ENCODE data around the gene RBL2. TPM values are rescaled to one million over a fixed set of nuclear protein-coding genes. Genes with fewer than 3 reads are reported as not detected.

RBL2 gene
- total and polyA plus RNA-seq, 2 of the 8 experiments (the other 6 are each of a cell fraction or from before 2014, with no cell fraction given), result 13.9 to 22.1 TPM

DNA sequence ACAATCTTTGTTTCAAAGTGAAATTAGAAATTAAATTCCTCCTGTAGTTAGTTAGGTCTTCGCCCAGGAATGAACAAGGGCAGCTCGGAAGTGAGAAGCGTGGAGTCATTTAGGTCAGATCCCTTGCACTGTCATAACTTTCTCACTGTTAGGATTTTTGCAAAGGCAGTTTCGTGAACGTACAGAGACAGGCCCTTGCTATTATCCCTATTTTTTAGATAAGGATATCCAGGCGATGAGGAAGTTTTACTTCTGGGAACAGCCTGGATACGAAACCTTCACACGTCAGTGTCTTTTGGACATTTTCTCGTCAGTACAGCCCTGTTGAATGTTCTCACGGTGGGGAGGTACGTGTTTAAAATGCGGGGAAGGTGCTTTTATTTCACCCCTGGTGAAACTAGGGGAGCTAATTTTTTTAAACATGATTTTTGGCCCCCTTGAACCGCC is 318 bp upstream of the RBL2 start:
- 41% methylated on average over 13 of the region's 13 CpGs; no CpG with 5 or more reads in 1 of the 2 experiments for WGBS, 2 experiments (ENCODE audit: extremely low coverage in 1 of 2, insufficient coverage in 1 of 2, insufficient read length in 1 of 2, insufficient replicate concordance in 2 of 2, low coverage in 1 of 2, low lambda C conversion rate in 2 of 2, missing lambda C conversion rate in 1 of 2)
- H2BK15ac ChIP-seq (ENCODE audit: low read length), result peak overlapping the region; percentile 53; the same call in 1 of the 2 replicates
- no peaks in the 10 kb centered on the region for H3K27me3 ChIP-seq (replicated peaks in 1 of 4; ENCODE audit: control insufficient read depth in 3 of 4, extremely low read depth in 1 of 4, insufficient read depth in 3 of 4, low read length in 3 of 4)
- H3K9me3 ChIP-seq (ENCODE audit: insufficient read depth in 2 of 2, low read depth in 1 of 2, low read length in 1 of 2), result no peaks in the 10 kb centered on the region
- peak overlapping the region; percentile 83 for H2AFZ ChIP-seq (ENCODE audit: low read length)
- H4K8ac ChIP-seq (ENCODE audit: extremely low read depth, insufficient read depth, low read length), result no peak overlapping the region
- peak overlapping the region; percentile 91; the same call in 1 of the 2 replicates for H2BK20ac ChIP-seq (ENCODE audit: low read length)
- peaks cover 2% of the 10 kb centered on the region for H3K79me1 ChIP-seq (ENCODE audit: low read depth, low read length)
- FAIRE-seq (no peak), DNase-seq (ENCODE audit: low read depth in 1 of 2, low spot score in 2 of 2) (no peak)
- peak overlapping the region in 1 of 4 experiments; percentile 29; a peak in 4 of 7 replicates for H3K9ac ChIP-seq (replicated peaks in 1 of 4; ENCODE audit: extremely low read depth in 1 of 4, low read depth in 3 of 4, low read length in 3 of 4)
- peak overlapping the region; percentile 56; the same call in 1 of the 2 replicates for H2BK5ac ChIP-seq (ENCODE audit: low read depth, low read length)
- H3K4me1 ChIP-seq (replicated peaks in 1 of 4; ENCODE audit: control insufficient read depth in 3 of 4, insufficient read depth in 4 of 4, low read length in 3 of 4), result peaks cover 0 to 4% (median 3%) of the 10 kb centered on the region in 4 experiments; a peak in 5 of 7 replicates
- peak overlapping the region; percentile 81; the same call in 1 of the 2 replicates for H3K18ac ChIP-seq (ENCODE audit: extremely low read depth, low read length)
- no peak overlapping the region for H3K27ac ChIP-seq (ENCODE audit: low read depth, low read length)
- H3K4me3 ChIP-seq (ENCODE audit: extremely low read depth in 1 of 4, insufficient read depth in 2 of 4, low read depth in 3 of 4, low read length in 4 of 4), result peak overlapping the region; percentile 88 to 96 (median 94)
- peaks cover 7 to 38% of the 10 kb centered on the region in 2 experiments for H3K79me2 ChIP-seq (ENCODE audit: control insufficient read depth in 1 of 2, insufficient read depth in 2 of 2, low read length in 2 of 2)
- no peak overlapping the region for H3K56ac ChIP-seq (replicated peaks; ENCODE audit: insufficient read length, low read depth, low read length)
- H3K4me2 ChIP-seq (ENCODE audit: insufficient read depth in 1 of 2, low read depth in 2 of 2, low read length in 2 of 2), result peak overlapping the region; percentile 79 to 92
- H2AK5ac ChIP-seq (ENCODE audit: low read depth, low read length), result no peak overlapping the region
- peaks cover 0 to 10% of the 10 kb centered on the region in 2 experiments for H4K20me1 ChIP-seq (replicated peaks in 1 of 2; ENCODE audit: control insufficient read depth in 1 of 2, insufficient read depth in 2 of 2, low read length in 2 of 2)
- peaks cover 8% of the 10 kb centered on the region for H3K23me2 ChIP-seq (ENCODE audit: low read depth, low read length)
- no peaks in the 10 kb centered on the region; a peak in 1 of 8 replicates for H3K36me3 ChIP-seq (ENCODE audit: control insufficient read depth in 2 of 4, insufficient read depth in 4 of 4, low read length in 3 of 4)
- no peak overlapping the region for H3K14ac ChIP-seq (ENCODE audit: insufficient read length)
- H2BK120ac ChIP-seq (replicated peaks; ENCODE audit: low read depth, low read length), result peak overlapping the region; percentile 84
- no peak overlapping the region for H4K91ac ChIP-seq (replicated peaks; ENCODE audit: insufficient read length, low read length)
- CTCF ChIA-PET (ENCODE audit: partially characterized antibody), result no interaction called here
- H2BK12ac ChIP-seq (ENCODE audit: low read depth, low read length), result no peak overlapping the region
- no peak overlapping the region for H3K23ac ChIP-seq (ENCODE audit: insufficient read length)
- no peak overlapping the region for H4K5ac ChIP-seq (ENCODE audit: insufficient read length, low read depth, low read length)
- TF ChIP-seq CEBPB (IDR thresholded peaks at IDR 0.05; ENCODE audit: low read depth, low read length), result no peak
- TF ChIP-seq BCL11A (IDR thresholded peaks at IDR 0.05; ENCODE audit: low read depth in 2 of 2, low read length in 2 of 2), result no peak
- TF ChIP-seq EGR1 (IDR thresholded peaks at IDR 0.05; ENCODE audit: borderline replicate concordance, low read depth, low read length), result no peak
- TF ChIP-seq GABPA (IDR thresholded peaks at IDR 0.05; ENCODE audit: borderline replicate concordance, insufficient read depth, low read length), result no peak
- TF ChIP-seq KDM1A (IDR thresholded peaks at IDR 0.05; ENCODE audit: borderline replicate concordance, low read length), result no peak
- TF ChIP-seq RFX5 (IDR thresholded peaks at IDR 0.05; ENCODE audit: borderline replicate concordance, low read depth, low read length), result no peak
- no peak for TF ChIP-seq YY1 (IDR thresholded peaks at IDR 0.05; ENCODE audit: low read depth, low read length)
- TF ChIP-seq CREB1 (IDR thresholded peaks at IDR 0.05), result no peak
- POLR2A ChIA-PET (ENCODE audit: partially characterized antibody), result interaction anchor here (1.5 kb wide), 1 partner anchor 70 kb away, joined by 4 read pairs; the partner anchor contains the start of gene AKTIP
- H3K4ac ChIP-seq (replicated peaks; ENCODE audit: insufficient read length, low read depth, low read length), result peak overlapping the region; percentile 46
